ENCODE measurements around the gene SLC44A4.

SLC44A4 gene

GRCh38 chr6:31901415-31901952 lies 22.7 kb upstream of the SLC44A4 start:
- DNase-seq (ENCODE audit: low read depth), result peak; percentile 42

- no peak for DNase-seq (ENCODE audit: low read depth)
Measured at GRCh38 chr6:31900917-31901414, 22.2 kb upstream of the SLC44A4 start.

GRCh38 chr6:31899882-31900722 lies 21.3 kb upstream of the SLC44A4 start:
- DNase-seq (ENCODE audit: low read depth), result no peak

GRCh38 chr6:31899215-31899614 lies 20.4 kb upstream of the SLC44A4 start:
- DNase-seq (ENCODE audit: low read depth), result no peak

GRCh38 chr6:31898383-31899011 lies 19.7 kb upstream of the SLC44A4 start:
- DNase-seq (ENCODE audit: low read depth), result no peak

GRCh38 chr6:31897612-31898382 lies 19.0 kb upstream of the SLC44A4 start, which contains the start of gene EHMT2:
EHMT2 (minus strand) TSS chr6:31897698; CDS start chr6:31897677, 21 bp downstream.
- DNase-seq (ENCODE audit: low read depth), result peak; percentile 72

GRCh38 chr6:31896856-31897611 lies 18.2 kb upstream of the SLC44A4 start:
- no peak for DNase-seq (ENCODE audit: low read depth)

GRCh38 chr6:31896493-31896855 lies 17.7 kb upstream of the SLC44A4 start:
- no peak for DNase-seq (ENCODE audit: low read depth)

- no peak for DNase-seq (ENCODE audit: low read depth)
Measured at GRCh38 chr6:31892821-31893220, 14.0 kb upstream of the SLC44A4 start.

GRCh38 chr6:31889331-31889972 lies 10.7 kb upstream of the SLC44A4 start:
- no peak for DNase-seq (ENCODE audit: low read depth)

- DNase-seq (ENCODE audit: low read depth), result no peak
Measured at GRCh38 chr6:31888276-31889258, 9.8 kb upstream of the SLC44A4 start.

- DNase-seq (ENCODE audit: low read depth), result no peak
Measured at GRCh38 chr6:31887173-31888007, 8.6 kb upstream of the SLC44A4 start.

GRCh38 chr6:31886541-31886991 lies 7.8 kb upstream of the SLC44A4 start:
- DNase-seq (ENCODE audit: low read depth), result no peak

GRCh38 chr6:31884528-31885035 lies 5.8 kb upstream of the SLC44A4 start:
- DNase-seq (ENCODE audit: low read depth), result no peak

GRCh38 chr6:31883676-31884075 lies 4.9 kb upstream of the SLC44A4 start:
- DNase-seq (ENCODE audit: low read depth), result no peak

GRCh38 chr6:31882344-31882743 lies 3.5 kb upstream of the SLC44A4 start:
- DNase-seq (ENCODE audit: low read depth), result no peak

- no peak for DNase-seq (ENCODE audit: low read depth)
Measured at GRCh38 chr6:31881136-31881859, 2.5 kb upstream of the SLC44A4 start.

GRCh38 chr6:31880616-31881015 lies 1.8 kb upstream of the SLC44A4 start:
- no peak for DNase-seq (ENCODE audit: low read depth)

Data from stimulated activated CD8-positive, alpha-beta memory T cell treated with anti-CD3 and anti-CD28 coated beads, Interleukin-12 subunit alpha, Interleukin-12 subunit beta, amount 100 ng/mL, for 1 hour (primary cell).